HG02943 (cell line): Measurements from ENCODE around the gene C22orf15.

ENCODE experiments used
- ATAC-seq: cut with Tn5 transposase; IDR thresholded peaks from one replicate; pipeline ENCODE4 v1.9.1; 2021; ENCODE audit warnings: mild to moderate bottlenecking, low read depth, moderate library complexity; ENCODE audit not compliant: unreplicated experiment

C22orf15 gene

DNA sequence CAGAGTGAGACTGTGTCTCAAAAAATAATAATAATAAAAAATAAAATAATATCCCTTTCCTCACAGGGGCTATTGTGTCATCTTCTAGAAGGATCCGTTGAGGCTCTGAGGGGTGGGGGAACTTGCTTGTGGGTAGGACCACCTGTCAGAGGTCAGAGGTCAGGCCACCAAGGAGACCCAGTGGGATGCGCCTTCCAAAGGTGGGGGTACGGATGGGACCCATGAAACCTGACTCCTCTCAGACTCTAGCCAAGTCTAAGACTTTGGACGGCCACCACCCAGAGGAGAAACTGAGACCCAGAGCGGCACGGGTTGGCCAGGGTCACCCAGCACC is 9.5 kb downstream of the C22orf15 start:
- ATAC-seq = no peak

DNA sequence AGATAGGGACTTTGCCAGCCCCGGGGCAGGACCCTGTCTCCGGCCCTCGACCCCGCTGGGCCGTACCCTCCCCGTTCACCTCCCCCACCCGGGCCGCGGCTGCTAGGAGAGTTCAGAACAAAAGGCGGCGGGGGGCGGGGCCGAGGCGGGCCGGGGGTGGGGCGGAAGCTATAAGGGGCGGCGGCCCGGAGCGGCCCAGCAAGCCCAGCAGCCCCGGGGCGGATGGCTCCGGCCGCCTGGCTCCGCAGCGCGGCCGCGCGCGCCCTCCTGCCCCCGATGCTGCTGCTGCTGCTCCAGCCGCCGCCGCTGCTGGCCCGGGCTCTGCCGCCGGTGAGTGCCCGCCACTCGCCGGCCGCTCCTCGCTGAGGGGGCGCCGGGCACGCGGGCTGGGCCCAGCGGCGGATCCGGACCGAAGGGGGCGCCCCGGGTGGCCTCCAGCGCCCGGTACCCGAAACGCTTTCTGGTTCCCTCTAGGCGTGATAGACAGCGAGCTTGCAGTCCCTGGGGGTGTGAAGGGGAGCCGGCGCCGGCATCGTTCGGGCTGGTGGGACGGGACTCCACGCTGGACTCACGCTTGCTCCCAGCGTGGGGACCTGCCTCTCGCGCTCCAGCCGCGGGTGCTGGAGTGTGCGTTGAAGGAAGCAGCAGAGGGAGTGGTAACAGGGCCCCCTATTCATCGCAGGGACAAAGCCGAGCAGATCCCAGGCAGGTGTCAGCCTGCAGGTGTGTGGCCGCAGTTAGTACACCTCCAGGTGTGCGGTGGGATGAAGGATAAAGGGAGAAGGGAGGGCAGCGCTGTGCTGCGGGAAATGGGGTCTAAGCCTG is 10.1 kb downstream of the C22orf15 start, which contains the start of gene MMP11:
MMP11 (plus strand) TSS at position 201 of the 825 bp plus-strand sequence; CDS start at position 223, 22 bp downstream.
- ATAC-seq = no peak

DNA sequence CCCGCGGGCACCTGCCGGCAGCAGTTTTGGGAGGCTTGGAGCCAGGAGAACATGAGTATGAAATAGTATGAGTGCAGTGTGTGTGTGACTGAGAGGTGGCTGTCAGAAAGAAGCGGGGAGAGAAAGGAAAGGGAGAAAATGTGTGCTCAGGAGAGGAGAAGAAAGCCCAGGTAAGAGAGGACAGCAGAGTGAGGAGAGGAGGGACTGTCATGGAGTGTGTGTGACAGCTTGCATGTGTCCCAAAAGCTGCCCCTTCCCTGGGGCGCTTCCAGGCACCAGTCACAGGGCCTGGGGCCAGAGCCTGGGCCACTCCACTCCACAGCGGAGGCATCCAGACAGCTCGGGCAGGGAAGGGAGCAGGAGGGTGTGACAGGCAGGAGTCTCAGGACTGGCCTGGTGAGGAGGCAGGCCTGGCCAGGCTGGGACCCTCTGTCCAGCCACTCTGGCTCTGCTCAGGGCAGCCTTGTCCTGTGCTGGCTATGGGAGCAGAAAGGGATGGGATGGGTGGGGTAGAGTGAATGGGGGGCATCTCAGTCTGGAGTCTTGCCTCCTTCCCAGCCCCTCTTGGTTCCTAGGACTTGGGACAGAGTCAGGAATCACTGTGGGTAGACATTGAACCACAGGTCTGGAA is 10.8 kb downstream of the C22orf15 start:
- no peak for ATAC-seq

DNA sequence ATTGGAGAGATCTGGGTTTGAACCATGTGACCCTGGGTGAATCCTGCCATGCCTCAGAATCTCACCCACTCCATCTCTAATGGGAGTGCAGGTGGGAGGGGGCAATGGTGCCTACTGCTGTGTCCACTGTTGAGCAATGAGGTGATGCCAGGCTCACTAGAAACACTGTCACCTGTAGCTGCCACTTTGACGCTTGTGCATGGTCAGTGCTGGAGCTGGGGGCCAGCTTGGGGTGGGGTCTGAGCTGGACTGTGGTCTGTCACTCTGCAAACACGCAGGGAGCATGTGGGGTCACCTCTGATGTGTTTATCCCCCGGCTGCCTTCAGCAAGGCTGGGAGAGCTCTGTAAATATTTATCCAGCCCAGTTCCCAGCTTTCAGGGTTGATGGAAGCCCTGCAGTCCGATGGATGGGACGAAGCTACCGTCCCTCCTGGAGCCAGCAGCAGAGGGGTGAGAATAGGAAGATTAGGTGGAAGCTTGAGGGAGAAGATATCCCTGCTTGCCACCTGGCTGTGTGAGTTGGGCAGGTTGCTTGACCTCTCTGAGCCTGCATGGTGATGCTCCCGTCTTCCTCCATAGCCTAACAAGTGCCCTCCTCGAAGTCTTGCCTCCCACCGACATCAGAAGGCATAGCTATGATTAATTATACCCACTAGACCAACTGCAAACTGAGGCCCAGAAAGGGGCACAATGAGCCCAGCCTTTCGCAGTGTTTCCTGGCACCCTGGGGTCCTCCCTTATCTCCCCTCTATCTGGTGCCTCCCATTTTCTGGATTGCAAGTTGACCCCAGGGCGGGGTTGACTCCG is 11.5 kb downstream of the C22orf15 start:
- no peak for ATAC-seq

DNA sequence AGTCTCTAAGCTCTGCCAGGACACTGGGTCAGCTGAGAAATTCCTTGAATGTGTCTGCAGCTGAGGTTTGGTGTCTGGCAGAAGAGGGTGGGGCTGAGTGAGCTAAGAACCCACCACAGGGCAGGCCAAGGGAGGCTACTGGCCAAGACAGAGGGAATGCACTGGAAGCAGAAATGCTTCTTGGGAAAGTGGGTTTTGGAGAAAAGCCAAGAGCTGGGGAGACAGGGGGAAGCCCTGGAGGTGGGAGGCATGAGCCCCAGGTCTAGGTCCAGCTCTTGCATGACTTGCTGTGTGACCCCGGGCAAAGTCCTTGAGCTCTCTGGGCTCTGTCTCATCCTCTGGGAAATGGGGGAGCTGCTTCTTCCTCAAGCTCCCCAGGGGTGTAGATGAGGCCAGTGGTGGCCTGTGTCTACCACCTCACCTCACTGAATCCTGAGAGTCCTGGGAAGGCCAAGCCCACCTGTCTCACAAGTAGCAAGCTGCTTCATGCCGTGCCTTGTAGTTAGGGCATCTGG is 12.2 kb downstream of the C22orf15 start:
- no peak for ATAC-seq

GRCh38 chr22:23775779-23776375 is 13.1 kb downstream of the C22orf15 start:
- ATAC-seq = no peak

DNA sequence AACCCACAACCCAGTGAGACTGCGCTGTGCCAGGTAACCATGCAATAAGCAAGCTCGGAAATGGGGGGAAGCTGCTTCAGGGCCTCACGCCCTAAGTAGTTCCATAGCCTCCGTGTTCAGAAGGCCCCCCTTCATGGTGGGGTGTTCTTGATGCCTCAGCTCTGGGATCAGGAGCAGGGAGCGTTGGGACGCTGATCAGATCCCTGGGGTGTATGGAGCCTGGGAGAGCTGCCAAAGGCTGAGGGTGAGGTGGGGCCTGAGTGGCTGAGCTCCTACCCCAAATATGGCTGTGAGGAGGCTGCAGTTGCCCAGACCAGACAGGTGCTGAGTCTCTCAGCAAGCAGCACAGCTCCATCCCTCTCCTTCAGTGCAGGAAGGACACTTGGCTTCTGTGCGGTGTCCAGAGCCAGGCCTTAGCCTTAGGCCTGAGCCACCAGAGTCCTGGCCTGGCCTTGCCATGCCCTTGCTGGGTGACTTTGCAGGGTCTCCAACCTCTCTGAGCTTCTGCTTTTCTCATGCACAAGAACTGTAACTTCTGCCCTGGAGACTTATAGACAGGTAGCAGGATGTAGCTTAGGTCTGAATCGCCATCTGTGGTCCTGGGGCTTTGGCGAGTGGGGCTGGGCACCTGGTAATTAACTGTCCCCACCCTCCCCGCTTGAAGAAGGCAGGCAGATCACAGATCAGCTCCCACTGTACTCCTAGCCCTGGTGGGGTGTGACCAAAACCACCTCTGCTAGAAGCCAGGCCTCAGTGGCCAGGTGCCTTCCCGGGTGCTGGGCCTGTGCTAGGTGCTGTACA is 15.2 kb downstream of the C22orf15 start:
- ATAC-seq = no peak

DNA sequence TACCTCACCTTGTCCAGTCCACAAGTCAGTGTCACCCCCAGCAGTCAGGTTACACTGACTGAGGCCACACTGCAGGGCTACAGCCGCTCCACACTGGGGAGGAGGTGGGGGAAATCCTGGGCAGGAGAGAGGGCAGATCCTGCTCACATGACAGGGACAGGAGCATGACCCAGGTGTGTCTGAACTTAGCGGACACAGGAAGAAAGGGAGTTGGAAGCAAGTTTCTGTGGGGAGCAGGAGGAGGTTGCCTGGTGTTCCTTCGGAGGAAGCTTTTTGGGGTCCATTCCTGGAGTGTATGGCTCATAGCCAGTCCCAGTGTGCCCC is 15.7 kb downstream of the C22orf15 start:
- no peak for ATAC-seq

GRCh38 chr22:23779083-23779482 is 16.3 kb downstream of the C22orf15 start:
- ATAC-seq = no peak

DNA sequence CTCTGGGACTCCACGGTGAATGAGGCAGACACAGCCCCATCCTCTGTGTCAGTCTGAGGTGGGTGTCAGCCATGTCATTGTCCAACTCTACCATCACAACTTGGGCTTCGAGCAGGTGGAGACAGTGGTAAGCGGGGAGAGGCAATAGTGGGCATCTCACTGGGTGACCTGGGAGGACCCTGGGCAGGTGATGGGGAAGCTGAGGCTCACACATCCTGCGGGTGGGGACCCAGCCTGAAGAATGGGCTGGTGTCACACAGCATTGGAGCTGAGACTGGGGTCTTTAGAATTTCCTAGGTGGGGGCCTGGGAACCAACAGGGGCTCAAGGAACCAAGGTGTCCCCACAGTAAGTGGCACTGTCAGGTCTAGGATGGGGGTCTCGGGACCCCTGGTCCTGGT is 16.9 kb downstream of the C22orf15 start:
- no peak for ATAC-seq

DNA sequence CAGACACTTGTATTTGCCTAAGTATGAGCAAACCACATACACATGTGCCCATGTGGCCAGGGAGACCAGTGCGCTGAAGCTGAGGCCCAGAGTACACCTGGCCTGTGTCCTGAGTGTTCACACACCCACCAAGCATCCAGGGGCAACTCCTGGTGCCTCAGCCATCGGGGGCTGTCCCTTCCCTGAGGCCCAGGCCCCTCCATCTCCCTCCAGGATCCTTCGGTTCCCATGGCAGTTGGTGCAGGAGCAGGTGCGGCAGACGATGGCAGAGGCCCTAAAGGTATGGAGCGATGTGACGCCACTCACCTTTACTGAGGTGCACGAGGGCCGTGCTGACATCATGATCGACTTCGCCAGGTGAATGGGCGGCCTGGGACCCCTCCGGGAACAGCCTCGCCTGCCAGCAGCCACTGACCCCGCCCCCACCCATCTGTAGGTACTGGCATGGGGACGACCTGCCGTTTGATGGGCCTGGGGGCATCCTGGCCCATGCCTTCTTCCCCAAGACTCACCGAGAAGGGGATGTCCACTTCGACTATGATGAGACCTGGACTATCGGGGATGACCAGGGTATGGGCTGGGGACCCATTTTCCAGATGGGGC is 17.5 kb downstream of the C22orf15 start:
- no peak for ATAC-seq

GRCh38 chr22:23781065-23781464 is 18.3 kb downstream of the C22orf15 start:
- no peak for ATAC-seq

DNA sequence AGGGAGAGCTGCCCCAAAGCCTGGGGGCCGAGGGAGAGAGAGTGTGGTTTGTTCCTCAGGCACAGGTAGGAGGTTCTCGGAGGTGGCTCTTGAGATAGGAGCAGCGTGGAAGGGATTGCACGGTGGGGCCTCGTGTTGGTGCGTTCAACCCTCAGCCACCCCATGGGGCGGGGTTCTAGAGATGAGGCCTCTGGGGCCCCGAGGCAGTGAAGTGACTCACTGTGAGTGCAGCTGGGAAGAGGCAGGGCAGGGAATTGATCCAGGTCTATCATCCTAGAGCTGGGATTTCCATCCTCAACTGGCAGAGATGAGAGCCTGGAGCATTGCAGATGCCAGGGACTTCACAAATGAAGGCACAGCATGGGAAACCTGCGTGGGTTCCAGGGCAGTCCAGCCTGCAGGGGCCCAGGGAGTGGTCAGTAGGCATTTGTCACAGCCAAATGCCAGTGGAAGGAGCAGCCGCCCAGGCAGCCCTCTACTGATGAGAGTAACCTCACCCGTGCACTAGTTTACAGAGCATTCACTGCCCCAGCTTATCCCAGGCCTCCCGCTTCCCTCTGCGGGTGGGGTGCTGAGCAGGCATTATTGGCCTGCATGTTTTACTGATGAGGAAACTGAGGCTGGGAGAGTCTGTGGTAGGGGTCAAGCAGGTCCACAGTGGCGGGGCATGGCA is 18.9 kb downstream of the C22orf15 start:
- no peak for ATAC-seq

GRCh38 chr22:23782252-23782651 is 19.5 kb downstream of the C22orf15 start:
- ATAC-seq = no peak

DNA sequence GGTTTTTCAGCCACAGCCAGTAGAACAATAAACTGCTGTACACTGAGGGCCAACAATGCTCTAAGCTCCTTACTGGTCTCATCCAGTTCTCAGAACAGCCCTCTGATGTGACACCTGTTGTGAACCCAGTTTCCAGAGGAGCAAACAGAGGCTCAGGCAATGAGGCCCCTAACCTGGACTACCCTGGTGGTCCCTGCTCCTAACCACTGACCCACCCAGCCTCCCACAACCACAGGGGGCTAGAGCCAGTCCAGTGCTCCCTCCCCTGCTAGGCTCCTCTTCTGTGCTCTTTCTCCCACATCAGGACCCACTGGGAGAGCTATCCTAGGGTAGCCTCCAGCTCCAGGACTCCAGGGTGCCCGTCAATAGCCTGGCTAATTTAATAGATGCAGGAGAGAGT is 19.9 kb downstream of the C22orf15 start:
- ATAC-seq = no peak

GRCh38 chr22:23783265-23784150 is 20.7 kb downstream of the C22orf15 start:
- no peak for ATAC-seq

DNA sequence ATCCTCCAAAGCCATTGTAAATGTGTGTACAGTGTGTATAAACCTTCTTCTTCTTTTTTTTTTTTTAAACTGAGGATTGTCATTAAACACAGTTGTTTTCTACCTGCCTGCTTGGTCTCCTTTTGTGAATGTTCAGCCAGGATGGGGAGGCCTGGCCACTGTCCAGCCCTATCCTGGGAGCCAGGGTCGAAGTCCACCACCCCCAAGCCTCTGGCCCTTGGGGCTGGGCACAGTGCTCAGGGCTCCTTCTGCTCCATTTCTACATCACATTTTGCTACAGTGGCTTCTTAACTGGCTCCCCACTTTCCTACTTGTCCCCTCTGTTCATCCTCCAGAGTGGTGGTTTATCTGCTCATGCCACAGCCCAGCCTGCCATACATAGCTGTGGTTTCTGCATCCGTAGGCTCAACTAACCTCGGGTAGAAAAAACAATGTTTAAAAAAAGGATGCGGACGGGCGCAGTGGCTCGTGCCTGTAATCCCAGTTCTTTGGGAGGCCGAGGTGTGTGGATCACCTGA is 21.5 kb downstream of the C22orf15 start:
- no peak for ATAC-seq

GRCh38 chr22:23786261-23786710 is 23.5 kb downstream of the C22orf15 start:
- no peak for ATAC-seq
